T-helper 2 cell treated with Interferon-gamma antibody and Interleukin-4, amounts not matched to agents 5 μg/mL and 100 μg/mL, for 36 hours (primary cell): ENCODE measurements around the gene VWA8.
A peak's percentile ranks its signal among the peaks of the same experiment; 100 is the strongest.
"Not testable (repeated sequence)": the region's sequence is repeated elsewhere in the genome, so short reads cannot be mapped to it uniquely, and the experiment has no call there.

Experiments used
- DNase-seq: peaks from one replicate; pipeline ENCODE4 v3.0.0; 2021; ENCODE audit warnings: low spot score
- H3K27ac Mint-ChIP-seq: one replicate; pipeline ENCODE4 v1.8.0; 2021; ENCODE audit warnings: mild to moderate bottlenecking, mixed read lengths
- H3K27me3 Mint-ChIP-seq: one replicate; pipeline ENCODE4 v1.8.0; 2021; ENCODE audit warnings: low read depth, mixed read lengths
- H3K36me3 Mint-ChIP-seq: one replicate; pipeline ENCODE4 v1.8.0; 2021; ENCODE audit warnings: low read depth, mixed read lengths
- H3K4me1 Mint-ChIP-seq: one replicate; pipeline ENCODE4 v1.8.0; 2021; ENCODE audit warnings: low read depth, mixed read lengths
- H3K4me3 Mint-ChIP-seq: one replicate; pipeline ENCODE4 v1.8.0; 2022; ENCODE audit warnings: mild to moderate bottlenecking, moderate library complexity, mixed read lengths
- H3K9me3 Mint-ChIP-seq: one replicate; pipeline ENCODE4 v1.8.0; 2021; ENCODE audit warnings: mixed read lengths

VWA8 gene

GRCh38 chr13:41588448-41588847, 372.5 kb downstream of the VWA8 start:
- peaks cover 8% of the 10 kb centered on the region for H3K4me1 Mint-ChIP-seq
- DNase-seq = no peak
- H3K27me3 Mint-ChIP-seq = no peaks in the 10 kb centered on the region
- no peak overlapping the region for H3K4me3 Mint-ChIP-seq
- no peaks in the 10 kb centered on the region for H3K9me3 Mint-ChIP-seq
- H3K27ac Mint-ChIP-seq = no peak overlapping the region
- H3K36me3 Mint-ChIP-seq = peaks cover 15% of the 10 kb centered on the region

- peaks cover 16% of the 10 kb centered on the region for H3K36me3 Mint-ChIP-seq
- peaks cover 8% of the 10 kb centered on the region for H3K4me1 Mint-ChIP-seq
- H3K4me3 Mint-ChIP-seq = no peak overlapping the region
- no peak overlapping the region for H3K27ac Mint-ChIP-seq
- no peaks in the 10 kb centered on the region for H3K9me3 Mint-ChIP-seq
- DNase-seq = no peak
- H3K27me3 Mint-ChIP-seq = no peaks in the 10 kb centered on the region
Observed at GRCh38 chr13:41587490-41587889, 373.4 kb downstream of the VWA8 start.

GRCh38 chr13:41586216-41586615, 374.7 kb downstream of the VWA8 start:
- Mint-ChIP-seq H3K36me3 (peaks cover 15% of the 10 kb centered on the region), H3K27ac (no peak overlapping the region), H3K4me1 (peaks cover 8% of the 10 kb centered on the region), H3K27me3 (no peaks in the 10 kb centered on the region), H3K4me3 (no peak overlapping the region), H3K9me3 (no peaks in the 10 kb centered on the region)
- no peak for DNase-seq

- DNase-seq = no peak
- H3K27me3 Mint-ChIP-seq = no peaks in the 10 kb centered on the region
- H3K27ac Mint-ChIP-seq = no peak overlapping the region
- H3K4me1 Mint-ChIP-seq = peaks cover 5% of the 10 kb centered on the region
- H3K4me3 Mint-ChIP-seq = no peak overlapping the region
- H3K9me3 Mint-ChIP-seq = no peaks in the 10 kb centered on the region
- peaks cover 4% of the 10 kb centered on the region for H3K36me3 Mint-ChIP-seq
Observed at GRCh38 chr13:41582027-41582463, 378.9 kb downstream of the VWA8 start.

GRCh38 chr13:41580345-41580744, 380.6 kb downstream of the VWA8 start:
- no peak for DNase-seq
- H3K27me3 Mint-ChIP-seq = no peaks in the 10 kb centered on the region
- no peak overlapping the region for H3K4me3 Mint-ChIP-seq

GRCh38 chr13:41579881-41580280, 381.0 kb downstream of the VWA8 start:
- Mint-ChIP-seq H3K27me3 (no peaks in the 10 kb centered on the region), H3K27ac (no peak overlapping the region), H3K9me3 (no peaks in the 10 kb centered on the region), H3K4me3 (no peak overlapping the region), H3K36me3 (peaks cover 13% of the 10 kb centered on the region), H3K4me1 (peaks cover 8% of the 10 kb centered on the region)
- no peak for DNase-seq

More at GRCh38 chr13:41580345-41580744, 380.6 kb downstream of the VWA8 start:
- peaks cover 9% of the 10 kb centered on the region for H3K36me3 Mint-ChIP-seq
- no peaks in the 10 kb centered on the region for H3K9me3 Mint-ChIP-seq
- H3K27ac Mint-ChIP-seq = no peak overlapping the region
- H3K4me1 Mint-ChIP-seq = peaks cover 8% of the 10 kb centered on the region

- H3K36me3 Mint-ChIP-seq = peaks cover 17% of the 10 kb centered on the region
- no peak overlapping the region for H3K4me3 Mint-ChIP-seq
- peaks cover 8% of the 10 kb centered on the region for H3K4me1 Mint-ChIP-seq
- H3K9me3 Mint-ChIP-seq = no peaks in the 10 kb centered on the region
- no peak overlapping the region for H3K27ac Mint-ChIP-seq
- no peak for DNase-seq
- no peaks in the 10 kb centered on the region for H3K27me3 Mint-ChIP-seq
Observed at GRCh38 chr13:41579168-41579567, 381.7 kb downstream of the VWA8 start.

- no peak overlapping the region for H3K4me3 Mint-ChIP-seq
- no peaks in the 10 kb centered on the region for H3K27me3 Mint-ChIP-seq
- H3K36me3 Mint-ChIP-seq = peaks cover 16% of the 10 kb centered on the region
- no peak for DNase-seq
- H3K9me3 Mint-ChIP-seq = no peaks in the 10 kb centered on the region
- H3K27ac Mint-ChIP-seq = no peak overlapping the region
- H3K4me1 Mint-ChIP-seq = peaks cover 8% of the 10 kb centered on the region
Observed at GRCh38 chr13:41578371-41578770, 382.5 kb downstream of the VWA8 start.

GRCh38 chr13:41577436-41577835, 383.5 kb downstream of the VWA8 start:
- Mint-ChIP-seq H3K9me3 (no peaks in the 10 kb centered on the region), H3K4me1 (peaks cover 8% of the 10 kb centered on the region), H3K36me3 (peaks cover 13% of the 10 kb centered on the region), H3K4me3 (peak overlapping the region; percentile 16), H3K27me3 (no peaks in the 10 kb centered on the region), H3K27ac (peak overlapping the region; percentile 10)
- no peak for DNase-seq

GRCh38 chr13:41573640-41574039, 387.3 kb downstream of the VWA8 start:
- not testable (repeated sequence) for DNase-seq, H3K4me1 Mint-ChIP-seq, H3K27ac Mint-ChIP-seq, H3K4me3 Mint-ChIP-seq, H3K27me3 Mint-ChIP-seq, H3K9me3 Mint-ChIP-seq
- peaks cover 16% of the 10 kb centered on the region for H3K36me3 Mint-ChIP-seq

- H3K4me3 Mint-ChIP-seq, H3K4me1 Mint-ChIP-seq, DNase-seq, H3K27me3 Mint-ChIP-seq, H3K9me3 Mint-ChIP-seq, H3K27ac Mint-ChIP-seq: not testable (repeated sequence)
- H3K36me3 Mint-ChIP-seq = peaks cover 18% of the 10 kb centered on the region
Observed at GRCh38 chr13:41571817-41572340, 389.0 kb downstream of the VWA8 start.

GRCh38 chr13:41568972-41569351, 391.9 kb downstream of the VWA8 start:
- no peaks in the 10 kb centered on the region for H3K27me3 Mint-ChIP-seq
- no peaks in the 10 kb centered on the region for H3K9me3 Mint-ChIP-seq
- no peak overlapping the region for H3K27ac Mint-ChIP-seq
- H3K36me3 Mint-ChIP-seq = peaks cover 6% of the 10 kb centered on the region
- no peaks in the 10 kb centered on the region for H3K4me1 Mint-ChIP-seq
- no peak for DNase-seq
- no peak overlapping the region for H3K4me3 Mint-ChIP-seq

GRCh38 chr13:41568143-41568971, 392.6 kb downstream of the VWA8 start:
- peaks cover 6% of the 10 kb centered on the region for H3K36me3 Mint-ChIP-seq
- no peaks in the 10 kb centered on the region for H3K9me3 Mint-ChIP-seq
- H3K27me3 Mint-ChIP-seq = no peaks in the 10 kb centered on the region
- no peak overlapping the region for H3K4me3 Mint-ChIP-seq
- H3K4me1 Mint-ChIP-seq = peaks cover 4% of the 10 kb centered on the region
- H3K27ac Mint-ChIP-seq = no peak overlapping the region
- no peak for DNase-seq

- DNase-seq = no peak
- Mint-ChIP-seq H3K9me3 (no peaks in the 10 kb centered on the region), H3K27ac (no peak overlapping the region), H3K27me3 (no peaks in the 10 kb centered on the region), H3K4me1 (peaks cover 7% of the 10 kb centered on the region), H3K4me3 (no peak overlapping the region), H3K36me3 (peaks cover 6% of the 10 kb centered on the region)
Observed at GRCh38 chr13:41567363-41567762, 393.5 kb downstream of the VWA8 start.
